OCI-LY3 (cell line): ENCODE data around the gene CSF3R.

Experiments
- CTCF ChIP-seq: fragments of 200-600, 300-600 bp; sonication (generic); IDR thresholded peaks from 2 replicates; pipeline ENCODE4 v1.5.1; 2014; ENCODE audit warnings: antibody characterized with exemption, low read length, low read depth
- EZH2phosphoT487 ChIP-seq: fragments of 200-600 bp; shearing (Covaris generic); IDR thresholded peaks from 2 replicates; pipeline ENCODE4 v1.6.1; 2018; ENCODE audit warnings: antibody characterized with exemption, mixed run types, low read depth

- no peak for TF ChIP-seq CTCF
- no peak for TF ChIP-seq EZH2phosphoT487
Observed at GRCh38 chr1:36432616-36433015, 50.1 kb downstream of the CSF3R start.
